HG03159 (cell line): ENCODE data around the gene ANKRD1.
"Not testable (repeated sequence)": the region's sequence is repeated elsewhere in the genome, so short reads cannot be mapped to it uniquely, and the experiment has no call there.

Experiments used
- ATAC-seq: cut with Tn5 transposase; IDR thresholded peaks from one replicate; pipeline ENCODE4 v1.9.1; 2021; ENCODE audit warnings: mild to moderate bottlenecking, moderate library complexity; ENCODE audit not compliant: unreplicated experiment

ANKRD1 gene

GRCh38 chr10:90920986-90921666 lies at the start of gene ANKRD1:
TSS of gene ANKRD1 (minus strand) at chr10:90921087. CDS start at chr10:90921027, 60 bp downstream.
- no peak for ATAC-seq

GRCh38 chr10:90969947-90970673 lies 49.2 kb upstream of the ANKRD1 start:
- no peak for ATAC-seq

- no peak for ATAC-seq
Observed at GRCh38 chr10:90969121-90969534, 48.2 kb upstream of the ANKRD1 start.

- no peak for ATAC-seq
Observed at GRCh38 chr10:90968328-90969081, 47.6 kb upstream of the ANKRD1 start.

- ATAC-seq = no peak
Observed at GRCh38 chr10:90967865-90968264, 47.0 kb upstream of the ANKRD1 start.

- no peak for ATAC-seq
Observed at GRCh38 chr10:90966146-90966545, 45.3 kb upstream of the ANKRD1 start.

GRCh38 chr10:90965720-90966119 lies 44.8 kb upstream of the ANKRD1 start:
- no peak for ATAC-seq

- no peak for ATAC-seq
Observed at GRCh38 chr10:90964781-90965465, 44.0 kb upstream of the ANKRD1 start.

GRCh38 chr10:90963331-90963730 lies 42.4 kb upstream of the ANKRD1 start:
- no peak for ATAC-seq

- ATAC-seq = peak; percentile 54
Observed at GRCh38 chr10:90960355-90960814, 39.5 kb upstream of the ANKRD1 start.

GRCh38 chr10:90959826-90960225 lies 38.9 kb upstream of the ANKRD1 start:
- ATAC-seq = no peak

GRCh38 chr10:90958781-90959180 lies 37.9 kb upstream of the ANKRD1 start:
- no peak for ATAC-seq

GRCh38 chr10:90947030-90947960 lies 26.4 kb upstream of the ANKRD1 start:
- no peak for ATAC-seq

- no peak for ATAC-seq
Observed at GRCh38 chr10:90945491-90946070, 24.7 kb upstream of the ANKRD1 start.

GRCh38 chr10:90944749-90945148 lies 23.9 kb upstream of the ANKRD1 start:
- ATAC-seq = no peak

- not testable (repeated sequence) for ATAC-seq
Observed at GRCh38 chr10:90942980-90943379, 22.1 kb upstream of the ANKRD1 start.

- no peak for ATAC-seq
Observed at GRCh38 chr10:90939648-90940047, 18.8 kb upstream of the ANKRD1 start.

- ATAC-seq = no peak
Observed at GRCh38 chr10:90939116-90939515, 18.2 kb upstream of the ANKRD1 start.

GRCh38 chr10:90937645-90938258 lies 16.9 kb upstream of the ANKRD1 start:
- no peak for ATAC-seq
